GM12878 (cell line): ENCODE measurements around the gene FEN1. TPM values are rescaled to one million over a fixed set of nuclear protein-coding genes. Genes with fewer than 3 reads are reported as not detected.

ENCODE experiments used
- ATAC-seq: fragments of 200-7000 bp; cut with Tn5 transposase; 3 replicates; pipeline ENCODE4 v1.9.1; 2020; ENCODE audit warnings: mild to moderate bottlenecking, moderate library complexity
- BruUV-seq: library from RNA; stranded (reverse); fragments of 400-500 nt; replicated peaks from 2 replicates; lab custom pipeline; 2021; lab: Mats Ljungman, UMichigan
- CTCF ChIA-PET: fragments of 300-600 bp; sonication (Branson Sonifier 250); formaldehyde crosslinking; extraction: SDS; loops from one replicate; lab custom pipeline; 2021; ENCODE audit warnings: inconsistent platforms; lab: Yijun Ruan, JAX
- POLR2A ChIA-PET: fragments of 350-600 bp; formaldehyde crosslinking; extraction: SDS; loops from one replicate; lab custom pipeline; 2021; ENCODE audit warnings: inconsistent platforms; lab: Charles Lee
- RAD21 ChIA-PET: fragments of 300-600 bp; sonication (Branson Sonifier 250); formaldehyde crosslinking; loops from one replicate; lab custom pipeline; 2023; ENCODE audit warnings: antibody characterized with exemption; ENCODE audit not compliant: unreplicated experiment; lab: Charles Lee
- SMC1A ChIA-PET: fragments of 300-600 bp; sonication (Branson Sonifier 250); formaldehyde crosslinking; loops from one replicate; lab custom pipeline; 2023; ENCODE audit not compliant: unreplicated experiment, uncharacterized antibody; lab: Charles Lee
- DNase-seq: peaks from one replicate; pipeline ENCODE4 v3.0.0-alpha.2; 2011; ENCODE audit warnings: low read depth, low spot score
- FAIRE-seq: peaks from 3 replicates; lab custom pipeline; 2011; peaks lifted over from hg19 to GRCh38; lab: Jason Lieb, UNC
- H2AFZ ChIP-seq: 2 replicates; pipeline ENCODE4 v1.6.0; 2011; ENCODE audit warnings: low read depth, low read length, control low read depth; ENCODE audit not compliant: control insufficient read depth
- H3K27ac ChIP-seq: 2 replicates; pipeline ENCODE4 v1.5.1; 2011; ENCODE audit warnings: control low read depth; ENCODE audit not compliant: control insufficient read depth, insufficient read depth
- H3K27me3 ChIP-seq, 2 experiments: replicated peaks in 1 of 2; 2 replicates each; pipeline versions ENCODE4 v1.6.0 to v1.6.1; 2011; ENCODE audit warnings: low read length in 1 of 2; ENCODE audit not compliant: control insufficient read depth in 2 of 2, insufficient read depth in 2 of 2
- H3K36me3 ChIP-seq, 2 experiments: 2 replicates each; pipeline ENCODE4 v1.5.1; 2011; ENCODE audit warnings: low read length in 1 of 2; ENCODE audit not compliant: control insufficient read depth in 2 of 2, insufficient read depth in 2 of 2
- H3K4me1 ChIP-seq: 2 replicates; pipeline ENCODE4 v1.6.1; 2011; ENCODE audit warnings: mild to moderate bottlenecking, low read length, moderate library complexity, mixed read lengths; ENCODE audit not compliant: control insufficient read depth, insufficient read depth
- H3K4me2 ChIP-seq: 2 replicates; pipeline ENCODE4 v1.6.0; 2011; ENCODE audit warnings: control low read depth; ENCODE audit not compliant: control insufficient read depth, insufficient read depth
- H3K4me3 ChIP-seq: fragments of 200-600 bp; sonication (generic); 2 replicates; pipeline ENCODE4 v1.5.1; 2016
- H3K79me2 ChIP-seq: 2 replicates; pipeline ENCODE4 v1.6.0; 2011; ENCODE audit warnings: low read length; ENCODE audit not compliant: control insufficient read depth, insufficient read depth
- H3K9ac ChIP-seq: 2 replicates; pipeline ENCODE4 v1.8.0; 2011; ENCODE audit warnings: low read length, control low read depth, mixed read lengths; ENCODE audit not compliant: control insufficient read depth, insufficient read depth
- H3K9me3 ChIP-seq: replicated peaks from 3 replicates; pipeline ENCODE4 v1.5.1; 2011; ENCODE audit warnings: mild to moderate bottlenecking, low read length; ENCODE audit not compliant: control insufficient read depth, insufficient read depth
- H4K20me1 ChIP-seq: 2 replicates; pipeline ENCODE4 v1.6.0; 2011; ENCODE audit not compliant: control insufficient read depth, insufficient read depth
- ATF7 ChIP-seq: fragments of 450-650 bp; IDR thresholded peaks from 2 replicates; pipeline ENCODE4 v1.6.1; 2016; ENCODE audit warnings: low read depth, mild to moderate bottlenecking
- CBFB ChIP-seq: IDR thresholded peaks from 2 replicates; pipeline ENCODE4 v1.6.1; 2016; ENCODE audit warnings: antibody characterized with exemption, low read depth
- CEBPB ChIP-seq, 2 experiments: fragments of 150-350 bp in 1 of 2; IDR thresholded peaks; 2 replicates each; pipeline ENCODE4 v1.6.1; 2012 to 2014; ENCODE audit warnings: low read depth in 2 of 2, low read length in 2 of 2, borderline replicate concordance in 1 of 2, inconsistent platforms in 1 of 2
- CHD2 ChIP-seq: IDR thresholded peaks from 2 replicates; pipeline ENCODE4 v1.6.1; 2011; ENCODE audit warnings: low read depth, low read length, improper control_type of control experiment, borderline replicate concordance
- HDAC2 ChIP-seq: fragments of 200-600 bp; sonication (generic); IDR thresholded peaks from 2 replicates; pipeline ENCODE4 v1.6.1; 2017
- POLR2AphosphoS5 ChIP-seq: IDR thresholded peaks from 2 replicates; pipeline ENCODE4 v1.6.1; 2011; ENCODE audit warnings: mild to moderate bottlenecking, low read length, inconsistent platforms
- RB1 ChIP-seq: fragments of 450-650 bp; formaldehyde crosslinking; IDR thresholded peaks from 2 replicates; pipeline ENCODE4 v1.6.1; 2017; ENCODE audit warnings: mild to moderate bottlenecking, borderline replicate concordance
- SMARCA5 ChIP-seq: fragments of 450-650 bp; IDR thresholded peaks from 2 replicates; pipeline ENCODE4 v1.6.1; 2017; ENCODE audit warnings: mild to moderate bottlenecking
- SMC3 ChIP-seq: IDR thresholded peaks from 2 replicates; pipeline ENCODE4 v1.6.1; 2011; ENCODE audit warnings: low read length, improper control_type of control experiment, borderline replicate concordance
- STAT3 ChIP-seq: IDR thresholded peaks from 2 replicates; pipeline ENCODE4 v1.6.1; 2011; ENCODE audit warnings: low read depth, low read length, improper control_type of control experiment
- ZSCAN29 ChIP-seq: fragments of 450-650 bp; IDR thresholded peaks from 2 replicates; pipeline ENCODE4 v1.6.1; 2017; ENCODE audit warnings: mild to moderate bottlenecking, moderate library complexity
- WGBS: methylation state at CpG from one replicate; pipeline ENCODE4 v1.1.6; 2016; ENCODE audit warnings: low lambda C conversion rate; ENCODE audit not compliant: insufficient replicate concordance, insufficient coverage; ENCODE audit errors: missing lambda C conversion rate; 5-methylcytosine and 5-hydroxymethylcytosine counted together
- in situ Hi-C: fragments of 300-500 bp; cut with MboI; formaldehyde crosslinking; loops from 9 replicates; pipeline ENCODE4 v1.14.3; 2018; ENCODE audit warnings: mixed read lengths
- intact Hi-C: fragments of 100-400 bp; cut with micrococcal nuclease; formaldehyde crosslinking; loops from one replicate; pipeline ENCODE4 v1.14.2; 2022; ENCODE audit not compliant: unreplicated experiment
- polyA plus RNA-seq, 11 experiments: library from polyadenylated mRNA; depleted of rRNA in 4 of 11; unstranded in 6 of 11; stranded (reverse) in 5 of 11; fragments of >200 nt; fragmentation: Nextera tagmentation in 4 of 11; fragmentation: Illumina TruSeq in 1 of 11; extraction: Ambion mirVana in 4 of 11; extraction: Trizol in 1 of 11; gene quantifications; 1 replicate in 1 of 11; 2 replicates in 10 of 11; pipeline versions ENCODE4 v1.2.1 to v1.2.3, GENCODE V29; 2011 to 2016; ENCODE audit warnings: inconsistent platforms in 2 of 11, missing spikeins in 2 of 11, low read depth in 1 of 11
- total RNA-seq, 4 experiments: library from RNA; depleted of rRNA in 3 of 4; stranded (reverse); fragments of >200 nt in 3 of 4; fragmentation: Illumina TruSeq in 1 of 4; extraction: Trizol in 1 of 4; gene quantifications; 2 replicates each; pipeline versions ENCODE4 v1.2.1 to v1.2.3, GENCODE V29; 2013 to 2021
- TF ChIP-seq, protein P1 (sequence below): IDR thresholded peaks from 2 replicates; pipeline ENCODE4 v1.6.1; 2011; ENCODE audit warnings: low read depth, mild to moderate bottlenecking, low read length, moderate library complexity, borderline replicate concordance; ENCODE audit errors: extremely low read depth
- TF ChIP-seq, protein P2 (sequence below): fragments of 450-650 bp; IDR thresholded peaks from 2 replicates; pipeline ENCODE4 v1.6.1; 2016; ENCODE audit warnings: mild to moderate bottlenecking, moderate library complexity, borderline replicate concordance
- TF ChIP-seq, protein P3 (sequence below): fragments of 450-650 bp; IDR thresholded peaks from 2 replicates; pipeline ENCODE4 v1.6.1; 2016; ENCODE audit warnings: mild to moderate bottlenecking
- TF ChIP-seq, protein P4 (sequence below): fragments of 150-350 bp; IDR thresholded peaks from 2 replicates; pipeline ENCODE4 v1.6.1; 2016; ENCODE audit warnings: low read depth, low read length

FEN1 gene
- total and polyA plus RNA-seq, 10 of the 15 experiments (the other 5 are each of a cell fraction or from before 2014, with no cell fraction given): 54.8 to 282 (median 125) TPM

DNA sequence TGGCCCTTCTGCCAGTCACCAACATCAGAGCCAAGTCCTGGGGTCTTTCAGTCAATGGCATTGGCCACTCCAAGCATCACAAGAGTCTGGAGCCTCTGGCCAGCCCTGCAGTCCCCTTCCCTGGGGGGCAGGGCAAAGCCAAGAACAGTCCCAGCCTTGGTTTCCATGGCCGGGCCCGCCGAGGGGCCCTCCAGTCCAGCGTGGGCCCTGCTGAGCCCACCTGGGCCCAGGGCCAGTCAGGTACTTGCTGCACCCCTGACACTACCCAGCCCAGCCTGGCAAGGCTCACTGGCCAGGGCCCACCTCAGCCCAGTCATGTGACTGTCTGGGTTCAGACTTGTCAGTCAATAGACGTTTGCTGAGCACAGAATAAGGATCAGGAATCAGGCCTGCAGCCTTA is 11.1 kb upstream of the FEN1 start (continued):
- TF ChIP-seq ZSCAN29: no peak
- no peak for TF ChIP-seq CEBPB (IDR thresholded peaks at IDR 0.05; ENCODE audit: borderline replicate concordance in 1 of 2, low read depth in 2 of 2, low read length in 2 of 2)
- no peak for TF ChIP-seq STAT3
- no peak for TF ChIP-seq CBFB

DNA sequence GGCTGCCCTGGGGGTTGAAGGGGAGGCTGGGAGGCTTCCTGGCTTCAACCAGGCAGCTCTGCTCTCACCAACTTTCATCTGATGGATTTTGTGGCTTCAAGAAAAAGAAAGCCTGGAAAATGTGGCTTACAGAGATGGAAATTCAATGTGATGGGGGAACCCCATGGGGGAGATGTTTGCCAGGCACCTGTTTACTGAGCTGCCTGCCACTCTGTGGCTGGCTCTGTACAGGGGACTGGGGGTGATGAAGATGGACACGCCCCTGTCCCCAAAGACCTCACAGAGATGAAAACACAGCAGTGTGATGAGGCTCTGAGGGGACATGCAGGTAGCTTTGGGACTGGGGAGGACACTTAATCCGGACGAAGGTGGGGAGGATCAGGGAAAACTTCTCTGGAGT is 10.4 kb upstream of the FEN1 start:
- in situ Hi-C loops (loop anchor here (5.0 kb wide), 1 partner anchor 35 kb away; no protein-coding TSS in a partner anchor), intact Hi-C loops (no loop called here)
- WGBS: 69% methylated on average over 3 of the region's 3 CpGs
- ATAC-seq (no peak), FAIRE-seq (no peak), DNase-seq (no peak)
- H3K27ac ChIP-seq: no peak overlapping the region
- H3K36me3 ChIP-seq: peaks cover 2 to 7% of the 10 kb centered on the region in 2 experiments
- BruUV-seq: no TSS peak
- no peaks in the 10 kb centered on the region for H3K9me3 ChIP-seq
- ChIA-PET CTCF (interaction anchor here (0.6 to 1.4 kb wide), 6 partner anchors 15 to 660 kb away, joined by 3 to 10 read pairs (median 4); no protein-coding TSS in a partner anchor), POLR2A (interaction anchor here (0.6 to 1.6 kb wide), 2 partner anchors 34 to 912 kb away, joined by 3 read pairs; no protein-coding TSS in a partner anchor), SMC1A (no interaction called here), RAD21 (interaction anchor here (1.1 kb wide), 1 partner anchor 35 kb away, joined by 3 read pairs; no protein-coding TSS in a partner anchor)
- H3K4me2 ChIP-seq: no peak overlapping the region
- H4K20me1 ChIP-seq: no peaks in the 10 kb centered on the region
- H3K4me3 ChIP-seq: no peak overlapping the region
- no peaks in the 10 kb centered on the region; the same call in 1 of the 2 replicates for H3K4me1 ChIP-seq
- H2AFZ ChIP-seq: no peak overlapping the region
- no peaks in the 10 kb centered on the region for H3K27me3 ChIP-seq
- no peak overlapping the region for H3K9ac ChIP-seq
- no peaks in the 10 kb centered on the region for H3K79me2 ChIP-seq
- TF ChIP-seq SMC3 (no peak), POLR2AphosphoS5 (no peak), ZSCAN29 (no peak), SMARCA5 (no peak), CHD2 (no peak), ATF7 (no peak), HDAC2 (no peak), RB1 (no peak)
- TF ChIP-seq, protein P1, sequence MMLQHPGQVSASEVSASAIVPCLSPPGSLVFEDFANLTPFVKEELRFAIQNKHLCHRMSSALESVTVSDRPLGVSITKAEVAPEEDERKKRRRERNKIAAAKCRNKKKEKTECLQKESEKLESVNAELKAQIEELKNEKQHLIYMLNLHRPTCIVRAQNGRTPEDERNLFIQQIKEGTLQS: no peak
- TF ChIP-seq, protein P2, sequence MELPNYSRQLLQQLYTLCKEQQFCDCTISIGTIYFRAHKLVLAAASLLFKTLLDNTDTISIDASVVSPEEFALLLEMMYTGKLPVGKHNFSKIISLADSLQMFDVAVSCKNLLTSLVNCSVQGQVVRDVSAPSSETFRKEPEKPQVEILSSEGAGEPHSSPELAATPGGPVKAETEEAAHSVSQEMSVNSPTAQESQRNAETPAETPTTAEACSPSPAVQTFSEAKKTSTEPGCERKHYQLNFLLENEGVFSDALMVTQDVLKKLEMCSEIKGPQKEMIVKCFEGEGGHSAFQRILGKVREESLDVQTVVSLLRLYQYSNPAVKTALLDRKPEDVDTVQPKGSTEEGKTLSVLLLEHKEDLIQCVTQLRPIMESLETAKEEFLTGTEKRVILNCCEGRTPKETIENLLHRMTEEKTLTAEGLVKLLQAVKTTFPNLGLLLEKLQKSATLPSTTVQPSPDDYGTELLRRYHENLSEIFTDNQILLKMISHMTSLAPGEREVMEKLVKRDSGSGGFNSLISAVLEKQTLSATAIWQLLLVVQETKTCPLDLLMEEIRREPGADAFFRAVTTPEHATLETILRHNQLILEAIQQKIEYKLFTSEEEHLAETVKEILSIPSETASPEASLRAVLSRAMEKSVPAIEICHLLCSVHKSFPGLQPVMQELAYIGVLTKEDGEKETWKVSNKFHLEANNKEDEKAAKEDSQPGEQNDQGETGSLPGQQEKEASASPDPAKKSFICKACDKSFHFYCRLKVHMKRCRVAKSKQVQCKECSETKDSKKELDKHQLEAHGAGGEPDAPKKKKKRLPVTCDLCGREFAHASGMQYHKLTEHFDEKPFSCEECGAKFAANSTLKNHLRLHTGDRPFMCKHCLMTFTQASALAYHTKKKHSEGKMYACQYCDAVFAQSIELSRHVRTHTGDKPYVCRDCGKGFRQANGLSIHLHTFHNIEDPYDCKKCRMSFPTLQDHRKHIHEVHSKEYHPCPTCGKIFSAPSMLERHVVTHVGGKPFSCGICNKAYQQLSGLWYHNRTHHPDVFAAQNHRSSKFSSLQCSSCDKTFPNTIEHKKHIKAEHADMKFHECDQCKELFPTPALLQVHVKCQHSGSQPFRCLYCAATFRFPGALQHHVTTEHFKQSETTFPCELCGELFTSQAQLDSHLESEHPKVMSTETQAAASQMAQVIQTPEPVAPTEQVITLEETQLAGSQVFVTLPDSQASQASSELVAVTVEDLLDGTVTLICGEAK: no peak
- TF ChIP-seq, protein P3, sequence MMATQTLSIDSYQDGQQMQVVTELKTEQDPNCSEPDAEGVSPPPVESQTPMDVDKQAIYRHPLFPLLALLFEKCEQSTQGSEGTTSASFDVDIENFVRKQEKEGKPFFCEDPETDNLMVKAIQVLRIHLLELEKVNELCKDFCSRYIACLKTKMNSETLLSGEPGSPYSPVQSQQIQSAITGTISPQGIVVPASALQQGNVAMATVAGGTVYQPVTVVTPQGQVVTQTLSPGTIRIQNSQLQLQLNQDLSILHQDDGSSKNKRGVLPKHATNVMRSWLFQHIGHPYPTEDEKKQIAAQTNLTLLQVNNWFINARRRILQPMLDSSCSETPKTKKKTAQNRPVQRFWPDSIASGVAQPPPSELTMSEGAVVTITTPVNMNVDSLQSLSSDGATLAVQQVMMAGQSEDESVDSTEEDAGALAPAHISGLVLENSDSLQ: no peak
- TF ChIP-seq, protein P4, sequence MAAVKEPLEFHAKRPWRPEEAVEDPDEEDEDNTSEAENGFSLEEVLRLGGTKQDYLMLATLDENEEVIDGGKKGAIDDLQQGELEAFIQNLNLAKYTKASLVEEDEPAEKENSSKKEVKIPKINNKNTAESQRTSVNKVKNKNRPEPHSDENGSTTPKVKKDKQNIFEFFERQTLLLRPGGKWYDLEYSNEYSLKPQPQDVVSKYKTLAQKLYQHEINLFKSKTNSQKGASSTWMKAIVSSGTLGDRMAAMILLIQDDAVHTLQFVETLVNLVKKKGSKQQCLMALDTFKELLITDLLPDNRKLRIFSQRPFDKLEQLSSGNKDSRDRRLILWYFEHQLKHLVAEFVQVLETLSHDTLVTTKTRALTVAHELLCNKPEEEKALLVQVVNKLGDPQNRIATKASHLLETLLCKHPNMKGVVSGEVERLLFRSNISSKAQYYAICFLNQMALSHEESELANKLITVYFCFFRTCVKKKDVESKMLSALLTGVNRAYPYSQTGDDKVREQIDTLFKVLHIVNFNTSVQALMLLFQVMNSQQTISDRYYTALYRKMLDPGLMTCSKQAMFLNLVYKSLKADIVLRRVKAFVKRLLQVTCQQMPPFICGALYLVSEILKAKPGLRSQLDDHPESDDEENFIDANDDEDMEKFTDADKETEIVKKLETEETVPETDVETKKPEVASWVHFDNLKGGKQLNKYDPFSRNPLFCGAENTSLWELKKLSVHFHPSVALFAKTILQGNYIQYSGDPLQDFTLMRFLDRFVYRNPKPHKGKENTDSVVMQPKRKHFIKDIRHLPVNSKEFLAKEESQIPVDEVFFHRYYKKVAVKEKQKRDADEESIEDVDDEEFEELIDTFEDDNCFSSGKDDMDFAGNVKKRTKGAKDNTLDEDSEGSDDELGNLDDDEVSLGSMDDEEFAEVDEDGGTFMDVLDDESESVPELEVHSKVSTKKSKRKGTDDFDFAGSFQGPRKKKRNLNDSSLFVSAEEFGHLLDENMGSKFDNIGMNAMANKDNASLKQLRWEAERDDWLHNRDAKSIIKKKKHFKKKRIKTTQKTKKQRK: no peak
